ENCODE data around the gene PSKH1.
"Not testable (repeated sequence)": the region's sequence is repeated elsewhere in the genome, so short reads cannot be mapped to it uniquely, and the experiment has no call there.

Gene PSKH1

GRCh38 chr16:67860589-67861398 lies 32.3 kb upstream of the PSKH1 start:
- Histone ChIP-seq H3K9me3 (ENCODE audit: control insufficient read depth, low read length) (no peaks in the 10 kb centered on the region), H3K27me3 (ENCODE audit: control insufficient read depth, insufficient read depth, low read length) (no peaks in the 10 kb centered on the region), H2AFZ (no peak overlapping the region), H3K27ac (no peak overlapping the region), H3K9ac (no peak overlapping the region), H3K4me1 (peaks cover 9% of the 10 kb centered on the region), H3K4me2 (ENCODE audit: low read length) (no peak overlapping the region), H3K79me2 (peaks cover 42% of the 10 kb centered on the region), H3K36me3 (ENCODE audit: control insufficient read depth, insufficient read depth, low read length) (no peaks in the 10 kb centered on the region), H3K4me3 (ENCODE audit: low read depth, low read length) (no peak overlapping the region)
- TF ChIP-seq CTCF (IDR thresholded peaks at IDR 0.05): no peak

GRCh38 chr16:67861877-67862276 lies 31.2 kb upstream of the PSKH1 start:
- Histone ChIP-seq H3K27ac (no peak overlapping the region), H3K9me3 (ENCODE audit: control insufficient read depth, low read length) (no peaks in the 10 kb centered on the region), H3K79me2 (peaks cover 34% of the 10 kb centered on the region), H3K36me3 (ENCODE audit: control insufficient read depth, insufficient read depth, low read length) (no peaks in the 10 kb centered on the region), H3K27me3 (ENCODE audit: control insufficient read depth, insufficient read depth, low read length) (no peaks in the 10 kb centered on the region), H3K4me1 (peaks cover 6% of the 10 kb centered on the region), H3K4me2 (ENCODE audit: low read length) (no peak overlapping the region), H3K4me3 (ENCODE audit: low read depth, low read length) (no peak overlapping the region), H2AFZ (no peak overlapping the region), H3K9ac (no peak overlapping the region)
- no peak for TF ChIP-seq CTCF (IDR thresholded peaks at IDR 0.05)

GRCh38 chr16:67862623-67863583 lies 30.2 kb upstream of the PSKH1 start:
- no peak overlapping the region for H3K9ac ChIP-seq
- peak overlapping the region; percentile 29 for H3K27ac ChIP-seq
- no peak overlapping the region for H2AFZ ChIP-seq
- no peaks in the 10 kb centered on the region for H3K4me1 ChIP-seq
- H3K9me3 ChIP-seq (ENCODE audit: control insufficient read depth, low read length): no peaks in the 10 kb centered on the region
- no peaks in the 10 kb centered on the region for H3K36me3 ChIP-seq (ENCODE audit: control insufficient read depth, insufficient read depth, low read length)
- no peak overlapping the region for H3K4me3 ChIP-seq (ENCODE audit: low read depth, low read length)
- H3K27me3 ChIP-seq (ENCODE audit: control insufficient read depth, insufficient read depth, low read length): no peaks in the 10 kb centered on the region
- H3K4me2 ChIP-seq (ENCODE audit: low read length): no peak overlapping the region
- TF ChIP-seq CTCF (IDR thresholded peaks at IDR 0.05): no peak
- H3K79me2 ChIP-seq: peaks cover 29% of the 10 kb centered on the region

- H3K9ac ChIP-seq; H3K27ac ChIP-seq; H3K4me2 ChIP-seq (ENCODE audit: low read length); H3K36me3 ChIP-seq (ENCODE audit: control insufficient read depth, insufficient read depth, low read length); H2AFZ ChIP-seq; H3K9me3 ChIP-seq (ENCODE audit: control insufficient read depth, low read length); H3K4me1 ChIP-seq; H3K4me3 ChIP-seq (ENCODE audit: low read depth, low read length); H3K27me3 ChIP-seq (ENCODE audit: control insufficient read depth, insufficient read depth, low read length): not testable (repeated sequence)
- peaks cover 20% of the 10 kb centered on the region for H3K79me2 ChIP-seq
Observed at GRCh38 chr16:67864044-67864443, 29.0 kb upstream of the PSKH1 start.

GRCh38 chr16:67864594-67864993 lies 28.5 kb upstream of the PSKH1 start:
- H3K4me2 ChIP-seq (ENCODE audit: low read length): no peak overlapping the region
- no peak overlapping the region for H3K27ac ChIP-seq
- no peak for TF ChIP-seq CTCF (IDR thresholded peaks at IDR 0.05)
- H3K9me3 ChIP-seq (ENCODE audit: control insufficient read depth, low read length): no peaks in the 10 kb centered on the region
- H3K4me3 ChIP-seq (ENCODE audit: low read depth, low read length): no peak overlapping the region
- H3K36me3 ChIP-seq (ENCODE audit: control insufficient read depth, insufficient read depth, low read length): no peaks in the 10 kb centered on the region
- no peaks in the 10 kb centered on the region for H3K27me3 ChIP-seq (ENCODE audit: control insufficient read depth, insufficient read depth, low read length)
- H3K4me1 ChIP-seq: no peaks in the 10 kb centered on the region
- H3K79me2 ChIP-seq: peaks cover 16% of the 10 kb centered on the region
- no peak overlapping the region for H3K9ac ChIP-seq
- no peak overlapping the region for H2AFZ ChIP-seq
